Activated naive CD4-positive, alpha-beta T cell treated with anti-CD3 and anti-CD28 coated beads, Interleukin-2, amount 50 U/mL, for 24 hours (primary cell): ENCODE data around the gene CDR2.
A peak's percentile ranks its signal among the peaks of the same experiment; 100 is the strongest.
"Not testable (repeated sequence)": the region's sequence is repeated elsewhere in the genome, so short reads cannot be mapped to it uniquely, and the experiment has no call there.

Source experiments
- H3K27ac Mint-ChIP-seq: one replicate; pipeline ENCODE4 v1.8.0; 2021; ENCODE audit warnings: mild to moderate bottlenecking, mixed read lengths
- H3K27me3 Mint-ChIP-seq: one replicate; pipeline ENCODE4 v1.8.0; 2021; ENCODE audit warnings: mixed read lengths
- H3K36me3 Mint-ChIP-seq: one replicate; pipeline ENCODE4 v1.8.0; 2021; ENCODE audit warnings: mixed read lengths
- H3K4me1 Mint-ChIP-seq: one replicate; pipeline ENCODE4 v1.8.0; 2021; ENCODE audit warnings: mixed read lengths
- H3K4me3 Mint-ChIP-seq: one replicate; pipeline ENCODE4 v1.8.0; 2021; ENCODE audit warnings: mild to moderate bottlenecking, mixed read lengths
- H3K9me3 Mint-ChIP-seq: one replicate; pipeline ENCODE4 v1.8.0; 2021; ENCODE audit warnings: mixed read lengths

The CDR2 gene

DNA sequence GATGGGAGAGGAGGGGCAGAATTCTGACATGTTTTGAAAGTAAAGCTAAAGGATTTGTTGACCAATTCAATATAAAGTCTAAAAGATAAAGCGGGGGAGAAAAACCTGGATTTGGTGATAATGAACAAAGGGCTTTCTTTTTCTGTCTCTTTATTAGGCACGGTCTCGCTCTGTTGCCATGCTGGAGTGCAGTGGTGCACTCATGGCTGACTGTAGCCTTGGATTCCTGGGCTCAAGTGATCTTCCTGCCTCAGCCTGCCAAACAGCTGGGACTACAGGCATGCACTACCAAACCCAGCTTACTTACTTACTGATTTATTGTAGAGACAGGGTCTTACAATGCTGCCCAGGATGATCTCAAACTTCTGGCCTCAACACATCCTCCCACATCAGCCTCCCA, 7.5 kb downstream of the CDR2 start:
- Mint-ChIP-seq H3K4me1 (peaks cover 83% of the 10 kb centered on the region), H3K36me3 (peaks cover 26% of the 10 kb centered on the region), H3K27ac (peak overlapping the region; percentile 56), H3K4me3 (peak overlapping the region; percentile 30), H3K9me3 (no peaks in the 10 kb centered on the region), H3K27me3 (no peaks in the 10 kb centered on the region)

DNA sequence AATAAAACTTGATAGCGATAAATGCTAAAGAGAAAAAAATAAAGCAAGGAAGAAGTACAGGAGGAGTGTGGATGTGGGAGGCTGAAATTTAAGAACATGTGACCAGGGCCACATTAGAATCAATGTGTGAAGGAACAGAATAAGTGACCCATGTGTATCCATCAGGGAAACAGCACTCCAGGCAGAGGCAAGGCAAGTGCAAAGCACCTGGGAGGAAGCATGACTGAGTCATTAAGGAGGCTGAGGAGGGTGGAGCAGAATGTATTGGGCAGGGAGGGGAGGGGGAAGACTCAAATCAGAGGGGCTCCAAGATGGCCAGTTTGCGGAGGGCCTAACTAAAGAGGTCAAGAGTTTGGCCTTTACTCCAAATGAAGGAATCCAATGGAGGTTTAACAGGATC, 8.0 kb downstream of the CDR2 start:
- Mint-ChIP-seq H3K4me1 (peaks cover 81% of the 10 kb centered on the region), H3K27me3 (no peaks in the 10 kb centered on the region), H3K36me3 (peaks cover 28% of the 10 kb centered on the region), H3K27ac (peak overlapping the region; percentile 8), H3K9me3 (no peaks in the 10 kb centered on the region), H3K4me3 (peak overlapping the region; percentile 30)

DNA sequence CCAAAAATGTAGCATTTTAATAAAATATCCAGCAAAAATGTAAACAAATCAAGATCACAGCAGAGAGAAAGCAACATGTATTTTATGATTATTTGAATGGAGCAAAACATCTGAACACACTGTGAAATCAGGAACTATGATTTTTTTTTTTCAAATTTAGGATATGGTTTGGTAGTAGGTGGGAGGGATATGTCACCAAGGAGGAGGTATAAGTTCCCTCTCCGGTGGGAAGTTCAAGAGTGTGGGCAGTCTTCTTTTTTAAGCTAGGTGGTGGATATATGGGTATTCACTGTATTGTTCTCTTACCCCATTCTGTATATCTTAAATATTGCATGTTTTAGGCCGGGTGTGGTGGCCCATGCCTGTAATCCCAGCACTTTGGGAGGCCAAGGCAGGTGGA, 10.2 kb downstream of the CDR2 start:
- H3K36me3 Mint-ChIP-seq, result peaks cover 33% of the 10 kb centered on the region
- H3K4me3 Mint-ChIP-seq, result peak overlapping the region; percentile 11

DNA sequence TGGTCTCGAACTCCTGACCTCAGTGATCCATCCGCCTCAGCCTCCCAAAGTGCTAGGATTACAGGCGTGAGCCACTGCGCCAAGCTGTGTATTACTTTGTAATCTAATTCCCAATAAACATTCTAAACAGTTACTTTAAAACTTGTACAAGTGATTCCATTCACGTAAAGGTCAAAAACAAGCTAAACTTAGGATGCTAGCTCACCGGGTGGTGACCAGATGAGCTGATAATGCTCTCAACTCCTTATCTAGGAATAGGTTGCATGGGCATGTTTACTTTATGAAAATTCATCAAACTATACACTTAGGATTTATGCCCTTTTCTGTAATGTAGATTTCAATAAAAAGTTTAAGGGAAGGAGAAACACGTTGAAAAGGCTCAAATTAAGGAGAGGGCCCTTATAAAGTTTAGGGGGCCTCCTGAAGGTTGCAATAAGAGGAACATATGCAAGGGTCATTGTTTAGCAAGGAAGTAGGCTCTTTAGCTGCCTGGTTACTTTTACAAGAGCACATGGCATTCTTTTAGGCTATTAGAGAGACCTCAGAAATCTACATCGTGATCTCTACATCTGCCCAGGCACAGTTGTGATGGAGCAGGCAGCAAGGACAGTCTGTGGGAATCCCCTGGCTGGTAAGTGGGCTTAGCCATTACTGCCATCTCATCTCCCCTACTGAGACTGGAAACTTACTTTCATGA, 13.3 kb downstream of the CDR2 start:
- peaks cover 32% of the 10 kb centered on the region for H3K36me3 Mint-ChIP-seq
- peaks cover 79% of the 10 kb centered on the region for H3K4me1 Mint-ChIP-seq
- H3K27ac Mint-ChIP-seq, result peak overlapping the region; percentile 85
- H3K9me3 Mint-ChIP-seq, result no peaks in the 10 kb centered on the region
- no peaks in the 10 kb centered on the region for H3K27me3 Mint-ChIP-seq
- no peak overlapping the region for H3K4me3 Mint-ChIP-seq

More for the DNA sequence above, 10.2 kb downstream of the CDR2 start:
- H3K4me1 Mint-ChIP-seq, result peaks cover 81% of the 10 kb centered on the region
- H3K27me3 Mint-ChIP-seq, result no peaks in the 10 kb centered on the region
- peak overlapping the region; percentile 68 for H3K27ac Mint-ChIP-seq
- H3K9me3 Mint-ChIP-seq, result no peaks in the 10 kb centered on the region

DNA sequence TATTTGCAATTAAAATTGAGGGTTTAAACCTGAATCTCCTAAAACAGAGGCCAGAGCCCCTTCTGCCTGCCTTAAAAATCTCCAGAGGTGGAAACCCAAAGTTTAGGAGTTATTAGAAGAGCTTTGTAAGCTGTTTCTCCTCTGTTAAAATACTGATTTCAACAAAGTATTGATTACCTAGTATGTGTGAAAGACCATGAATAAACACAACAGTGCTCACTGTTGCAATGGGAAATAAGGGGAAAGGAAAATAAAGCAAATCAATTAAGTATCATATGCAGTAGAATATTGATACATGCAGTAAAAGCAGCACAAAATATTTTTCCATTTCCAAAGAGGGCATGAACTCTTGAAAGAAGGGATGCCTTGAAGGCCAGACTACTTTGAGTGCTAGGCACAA, 14.7 kb downstream of the CDR2 start:
- peak overlapping the region; percentile 91 for H3K27ac Mint-ChIP-seq
- H3K4me1 Mint-ChIP-seq, result peaks cover 79% of the 10 kb centered on the region
- H3K9me3 Mint-ChIP-seq, result no peaks in the 10 kb centered on the region
- no peaks in the 10 kb centered on the region for H3K27me3 Mint-ChIP-seq
- no peak overlapping the region for H3K4me3 Mint-ChIP-seq
- H3K36me3 Mint-ChIP-seq, result peaks cover 29% of the 10 kb centered on the region

DNA sequence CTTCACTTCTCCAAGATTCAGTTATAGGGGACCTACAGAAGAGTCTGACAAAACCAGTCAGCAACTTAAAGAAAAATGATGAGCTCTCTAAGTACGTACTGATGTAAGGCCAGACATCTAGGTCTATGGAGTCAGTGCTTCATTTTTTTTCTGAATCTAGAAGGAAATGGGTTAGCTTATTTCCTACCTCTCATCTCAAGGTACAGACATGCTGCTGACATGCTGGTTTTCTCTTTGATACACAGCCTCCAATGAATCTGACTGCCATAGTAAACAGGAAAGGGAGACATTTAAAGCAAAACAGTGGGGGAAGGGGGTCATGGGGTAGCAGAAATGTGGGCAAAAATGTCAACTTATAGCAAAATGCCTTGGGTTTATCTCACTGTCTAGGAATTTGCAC, 16.4 kb downstream of the CDR2 start:
- peaks cover 82% of the 10 kb centered on the region for H3K4me1 Mint-ChIP-seq
- H3K9me3 Mint-ChIP-seq, result no peaks in the 10 kb centered on the region
- H3K4me3 Mint-ChIP-seq, result peak overlapping the region; percentile 51
- no peaks in the 10 kb centered on the region for H3K27me3 Mint-ChIP-seq
- H3K36me3 Mint-ChIP-seq, result peaks cover 22% of the 10 kb centered on the region
- peak overlapping the region; percentile 96 for H3K27ac Mint-ChIP-seq

DNA sequence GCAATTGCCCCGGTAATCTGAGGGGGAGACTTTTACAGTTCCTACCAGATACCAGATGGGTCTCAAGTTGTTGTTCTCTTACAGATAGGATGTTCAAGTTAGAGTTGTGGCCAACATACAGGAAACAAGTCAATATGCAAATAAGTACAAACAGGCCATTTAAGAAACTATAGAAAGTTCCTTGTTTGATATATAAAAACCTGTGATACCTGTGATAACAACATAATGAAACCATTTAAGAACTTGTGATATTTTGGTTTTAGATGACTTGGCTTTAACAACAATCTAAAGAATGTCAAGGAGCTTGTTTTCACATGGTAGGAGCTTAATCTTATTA, 16.8 kb downstream of the CDR2 start:
- Mint-ChIP-seq H3K27me3 (no peaks in the 10 kb centered on the region), H3K4me1 (peaks cover 85% of the 10 kb centered on the region), H3K9me3 (no peaks in the 10 kb centered on the region), H3K4me3 (peak overlapping the region; percentile 51), H3K36me3 (peaks cover 20% of the 10 kb centered on the region), H3K27ac (peak overlapping the region; percentile 96)

DNA sequence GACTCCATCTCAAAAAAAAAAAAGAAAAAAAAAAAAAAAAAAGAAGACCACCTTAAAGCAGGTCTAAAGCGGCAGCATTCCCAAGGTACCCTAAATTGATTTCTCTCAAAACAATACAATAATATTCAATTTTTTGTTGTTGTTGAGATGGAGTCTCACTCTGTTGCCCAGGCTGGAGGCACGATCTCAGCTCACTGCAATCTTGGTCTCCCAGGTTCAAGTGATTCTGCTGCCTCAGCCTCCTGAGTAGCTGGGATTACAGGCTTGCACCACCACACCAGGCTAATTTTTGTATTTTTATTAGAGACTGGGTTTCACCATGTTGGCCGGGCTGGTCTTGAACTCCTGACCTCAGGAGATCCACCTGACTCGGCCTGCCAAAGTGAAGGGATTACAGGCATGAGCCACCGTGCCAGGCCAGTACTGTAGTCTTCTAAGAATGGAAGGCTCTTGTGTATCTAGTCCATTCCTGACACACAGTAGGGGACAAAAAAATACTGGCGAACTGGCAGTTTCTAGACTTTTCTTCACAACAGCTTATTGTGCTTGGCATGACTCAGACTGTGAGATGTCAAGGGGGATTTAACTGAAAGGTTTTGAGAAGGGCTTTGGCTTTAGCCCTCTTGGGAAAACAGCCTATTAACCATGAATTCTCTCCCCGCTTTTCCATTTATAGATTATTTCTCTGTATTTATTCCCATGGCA, 17.3 kb downstream of the CDR2 start:
- H3K9me3 Mint-ChIP-seq, result no peaks in the 10 kb centered on the region
- peak overlapping the region; percentile 96 for H3K27ac Mint-ChIP-seq
- peak overlapping the region; percentile 51 for H3K4me3 Mint-ChIP-seq
- H3K4me1 Mint-ChIP-seq, result peaks cover 85% of the 10 kb centered on the region
- peaks cover 17% of the 10 kb centered on the region for H3K36me3 Mint-ChIP-seq
- H3K27me3 Mint-ChIP-seq, result no peaks in the 10 kb centered on the region

DNA sequence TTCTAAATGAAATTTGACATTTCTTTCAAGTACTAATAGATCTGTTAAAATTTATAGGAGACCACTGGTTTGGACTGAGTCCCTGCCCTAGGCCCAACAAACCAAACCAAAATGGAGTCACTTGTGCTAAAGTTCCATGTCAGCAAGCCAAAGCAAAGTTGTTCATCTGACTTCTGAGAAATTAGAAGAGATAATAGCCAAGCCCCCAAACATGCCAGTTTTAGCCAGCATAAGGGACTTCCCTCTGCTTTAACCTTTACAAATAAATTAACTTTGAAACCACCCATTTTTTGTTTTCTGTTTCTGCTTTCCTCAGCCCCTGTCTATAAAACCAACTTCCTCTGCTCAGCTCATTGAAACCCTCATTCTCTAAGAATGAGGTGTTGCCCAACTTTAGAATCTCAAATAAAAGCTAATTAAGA, 18.9 kb downstream of the CDR2 start:
- H3K4me3 Mint-ChIP-seq, result peak overlapping the region; percentile 42

DNA sequence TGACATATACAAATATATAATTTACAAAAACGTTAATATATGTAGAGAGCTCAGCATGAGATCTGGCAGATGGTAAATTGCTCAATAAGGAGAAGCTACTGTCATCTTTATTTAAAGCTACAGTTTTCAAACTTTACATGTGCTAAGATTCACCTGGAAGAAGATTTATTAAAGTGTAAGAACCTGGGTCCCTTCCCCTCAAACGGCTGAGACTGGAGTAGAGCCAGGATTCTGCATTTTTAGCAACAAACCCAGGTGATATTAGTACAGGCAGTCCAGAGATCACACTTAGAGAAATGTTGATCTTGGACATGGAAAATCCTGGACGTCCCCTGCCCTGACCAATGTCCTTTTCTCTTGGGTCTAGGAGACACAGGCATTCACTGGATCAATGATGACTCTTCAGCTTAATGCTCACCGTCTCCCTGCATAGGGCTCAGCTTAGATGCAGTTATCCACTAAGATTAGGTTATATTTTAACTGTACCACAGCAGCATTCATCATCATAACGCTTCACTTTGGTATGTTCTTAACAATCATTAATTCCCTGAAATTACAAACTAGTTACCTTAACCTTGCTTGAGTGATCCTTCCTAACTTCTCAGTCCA, 20.4 kb downstream of the CDR2 start:
- Mint-ChIP-seq H3K9me3 (no peaks in the 10 kb centered on the region), H3K27me3 (no peaks in the 10 kb centered on the region), H3K27ac (peak overlapping the region; percentile 76), H3K4me1 (peaks cover 72% of the 10 kb centered on the region), H3K4me3 (peak overlapping the region; percentile 56), H3K36me3 (peaks cover 22% of the 10 kb centered on the region)

More for the DNA sequence above, 18.9 kb downstream of the CDR2 start:
- H3K9me3 Mint-ChIP-seq, result no peaks in the 10 kb centered on the region
- H3K27me3 Mint-ChIP-seq, result no peaks in the 10 kb centered on the region
- peak overlapping the region; percentile 81 for H3K27ac Mint-ChIP-seq
- peaks cover 16% of the 10 kb centered on the region for H3K36me3 Mint-ChIP-seq
- peaks cover 81% of the 10 kb centered on the region for H3K4me1 Mint-ChIP-seq

DNA sequence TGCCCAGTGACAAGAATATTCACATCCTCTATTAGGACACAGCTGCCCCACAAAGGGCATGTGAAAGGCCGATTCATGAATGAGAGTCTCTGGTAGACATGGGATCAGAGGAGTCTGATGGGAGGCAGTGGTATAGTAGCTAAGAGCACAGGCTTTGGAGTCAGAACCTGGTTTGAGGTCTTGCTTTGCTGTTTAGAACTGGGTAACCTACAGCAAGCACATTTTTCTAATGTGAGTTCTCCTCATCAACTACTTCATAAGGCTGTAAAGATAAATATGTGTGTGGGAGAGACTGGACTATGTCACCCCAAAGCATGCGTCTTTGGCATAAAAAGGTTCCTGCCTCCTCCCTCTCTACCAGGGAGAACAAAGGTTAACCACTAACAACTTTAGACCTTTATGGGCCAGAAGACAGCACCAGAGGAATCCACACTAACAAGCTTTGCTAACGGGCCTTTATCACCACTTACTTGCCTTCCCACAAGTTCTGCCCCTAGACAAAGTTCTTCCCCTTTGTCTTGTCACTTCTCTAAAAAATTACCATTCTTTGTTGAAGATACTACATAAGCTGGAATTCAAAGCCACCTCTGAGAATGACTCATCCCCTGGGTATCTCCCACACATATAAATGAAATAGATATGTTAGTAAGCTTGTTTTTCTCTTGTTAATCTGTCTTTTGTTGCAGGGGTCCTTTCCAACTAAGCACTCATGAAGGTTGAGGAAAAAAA, 21.1 kb downstream of the CDR2 start:
- Mint-ChIP-seq H3K4me1 (peaks cover 69% of the 10 kb centered on the region), H3K27ac (peak overlapping the region; percentile 76), H3K36me3 (peaks cover 24% of the 10 kb centered on the region), H3K4me3 (peak overlapping the region; percentile 56), H3K27me3 (no peaks in the 10 kb centered on the region), H3K9me3 (no peaks in the 10 kb centered on the region)

DNA sequence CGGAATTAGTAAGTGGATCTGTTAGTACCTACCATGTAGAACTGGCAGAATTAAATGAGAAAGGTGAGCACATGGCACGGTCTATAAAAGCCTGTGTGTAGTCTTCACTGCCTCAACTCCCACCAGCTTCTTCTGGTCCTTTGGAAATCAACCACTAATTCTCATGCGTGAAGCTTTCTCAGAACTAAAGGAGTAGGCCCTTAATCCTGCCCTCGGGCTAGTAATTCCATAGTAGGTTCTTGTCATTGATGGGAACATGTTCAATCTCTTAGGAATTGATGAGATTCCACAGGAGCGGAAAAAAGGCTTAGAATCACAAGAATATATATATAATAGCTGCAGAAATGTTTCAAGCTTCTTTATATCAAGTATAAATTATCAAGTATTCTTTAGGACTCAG, 21.7 kb downstream of the CDR2 start:
- Mint-ChIP-seq H3K27ac (peak overlapping the region; percentile 76), H3K36me3 (peaks cover 21% of the 10 kb centered on the region), H3K4me1 (peaks cover 63% of the 10 kb centered on the region), H3K4me3 (no peak overlapping the region), H3K9me3 (no peaks in the 10 kb centered on the region), H3K27me3 (no peaks in the 10 kb centered on the region)

DNA sequence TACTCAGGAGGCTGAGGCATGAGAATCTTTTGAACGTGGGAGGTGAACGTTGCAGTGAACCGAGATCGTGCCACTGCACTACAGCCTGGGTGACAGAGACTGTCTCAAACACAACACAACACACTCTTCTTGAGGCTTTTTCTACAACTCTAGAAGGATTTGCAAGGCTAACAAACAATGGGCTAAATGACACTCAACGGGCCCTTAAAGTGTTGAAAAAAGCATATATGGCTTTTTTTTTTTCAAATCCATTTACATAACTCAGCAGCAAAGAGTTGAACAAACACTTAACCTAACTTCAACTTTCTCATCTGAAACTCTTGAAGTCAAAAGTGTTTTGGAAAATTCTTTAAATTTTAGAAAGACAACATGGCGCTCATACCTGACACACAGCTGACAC, 22.3 kb downstream of the CDR2 start:
- Mint-ChIP-seq H3K9me3 (no peaks in the 10 kb centered on the region), H3K4me3 (no peak overlapping the region), H3K27ac (no peak overlapping the region), H3K36me3 (peaks cover 21% of the 10 kb centered on the region), H3K27me3 (no peaks in the 10 kb centered on the region), H3K4me1 (peaks cover 63% of the 10 kb centered on the region)

DNA sequence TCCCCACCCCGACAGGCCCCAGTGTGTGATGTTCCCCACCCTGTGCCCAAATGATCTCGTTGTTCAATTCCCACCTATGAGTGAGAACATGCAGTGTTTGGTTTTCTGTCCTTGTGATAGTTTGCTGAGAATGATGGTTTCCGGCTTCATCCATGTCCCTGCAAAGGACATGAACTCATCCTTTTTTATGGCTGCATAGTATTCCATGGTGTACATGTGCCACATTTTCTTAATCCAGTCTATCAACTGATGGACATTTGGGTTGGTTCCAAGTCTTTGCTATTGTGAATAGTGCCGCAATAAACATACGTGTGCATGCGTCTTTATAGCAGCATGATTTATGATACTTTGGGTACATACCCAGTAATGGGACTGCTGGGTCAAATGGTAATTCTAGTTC, 23.4 kb downstream of the CDR2 start:
- not testable (repeated sequence) for H3K27ac Mint-ChIP-seq, H3K4me3 Mint-ChIP-seq, H3K9me3 Mint-ChIP-seq, H3K27me3 Mint-ChIP-seq
- Mint-ChIP-seq H3K4me1 (peaks cover 69% of the 10 kb centered on the region), H3K36me3 (peaks cover 21% of the 10 kb centered on the region)

DNA sequence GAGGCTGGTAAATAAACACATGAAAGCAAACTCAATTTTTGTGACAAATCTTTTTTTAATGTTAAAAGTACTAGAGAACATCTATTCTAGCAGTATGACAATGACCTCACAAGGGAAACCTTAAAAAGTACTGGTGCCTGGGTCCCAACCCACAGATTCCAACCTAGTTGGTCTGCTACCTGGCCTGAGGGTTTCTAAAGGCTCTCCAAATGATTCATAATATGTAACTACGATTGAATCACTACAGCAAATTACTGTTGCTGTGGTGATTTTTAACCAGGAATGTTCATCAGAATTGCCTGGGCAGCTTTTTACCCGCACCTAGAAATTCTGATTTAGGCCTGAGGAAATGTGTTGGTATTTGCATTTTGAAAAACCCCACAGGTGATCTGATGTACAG, 26.1 kb downstream of the CDR2 start:
- H3K4me1 Mint-ChIP-seq, result peaks cover 51% of the 10 kb centered on the region
- no peak overlapping the region for H3K27ac Mint-ChIP-seq
- no peaks in the 10 kb centered on the region for H3K27me3 Mint-ChIP-seq
- no peaks in the 10 kb centered on the region for H3K9me3 Mint-ChIP-seq
- H3K36me3 Mint-ChIP-seq, result peaks cover 18% of the 10 kb centered on the region
- no peak overlapping the region for H3K4me3 Mint-ChIP-seq
